Activated CD4-positive, alpha-beta T cell treated with anti-CD3 and anti-CD28 coated beads, Interleukin-2, amount 50 U/mL, for 1 hour (primary cell): ENCODE data around the gene MANBA.

ENCODE experiments used
- DNase-seq: peaks from one replicate; pipeline ENCODE4 v3.0.0-alpha.2; 2020

The MANBA gene

GRCh38 chr4:102586002-102586643 lies 174.6 kb downstream of the MANBA start:
- no peak for DNase-seq

GRCh38 chr4:102585329-102585728 lies 175.4 kb downstream of the MANBA start:
- no peak for DNase-seq

- DNase-seq: no peak
Observed at GRCh38 chr4:102584091-102584490, 176.7 kb downstream of the MANBA start.
